Measurements from ENCODE around the gene PGBD5. TPM values are rescaled to one million over a fixed set of nuclear protein-coding genes. Genes with fewer than 3 reads are reported as not detected.

Gene PGBD5
- total and polyA plus RNA-seq, 5 donors from 2014 or later, result not detected

DNA sequence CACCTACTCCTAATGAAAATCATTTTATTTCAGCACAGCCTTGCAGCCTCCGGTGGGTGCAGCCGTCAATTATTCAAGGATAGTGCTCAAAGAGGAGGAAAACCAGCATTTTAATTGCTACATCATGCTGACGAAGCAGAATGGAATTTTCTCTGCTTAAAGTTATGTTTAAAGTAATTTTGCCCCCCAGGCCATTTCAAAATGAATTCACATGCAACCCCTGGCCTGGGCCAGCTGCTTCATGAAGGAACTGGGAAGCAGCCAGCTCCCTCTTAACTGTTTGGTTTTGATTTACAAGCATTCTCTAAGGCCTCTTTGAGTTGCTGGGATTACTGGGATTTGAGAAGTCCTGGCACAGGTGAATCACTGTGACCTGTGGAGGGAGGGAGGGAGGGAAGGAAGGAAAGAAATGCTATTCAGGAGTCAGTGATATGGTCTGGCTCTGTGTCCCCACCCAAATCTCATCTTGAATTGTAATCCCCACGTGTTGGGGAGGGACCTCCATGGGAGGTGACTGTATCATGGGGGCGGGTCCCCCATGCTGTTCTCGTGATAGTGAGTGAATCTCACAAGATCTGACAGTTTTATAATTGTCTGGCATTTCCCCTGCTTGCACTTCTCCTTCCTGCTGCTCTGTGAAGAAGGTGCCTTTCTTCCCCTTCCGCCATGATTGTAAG, 66.0 kb downstream of the PGBD5 start:
- no peak for DNase-seq
- no peaks in the 10 kb centered on the region for H3K4me1 Mint-ChIP-seq
- Histone ChIP-seq H3K4me3 (ENCODE audit: low read depth, low read length) (no peak overlapping the region), H3K4me1 (ENCODE audit: control insufficient read depth, insufficient read depth, low read length, poor library complexity, severe bottlenecking) (no peaks in the 10 kb centered on the region), H3K9me3 (ENCODE audit: control insufficient read depth in 2 of 2, low read length in 2 of 2) (no peaks in the 10 kb centered on the region), H3K27me3 (ENCODE audit: control insufficient read depth, insufficient read depth, low read length) (no peaks in the 10 kb centered on the region), H3K27ac (ENCODE audit: insufficient read depth, low read length, poor library complexity, severe bottlenecking) (no peak overlapping the region), H3K36me3 (ENCODE audit: control insufficient read depth, insufficient read depth, low read length) (no peaks in the 10 kb centered on the region)
- H3K4me3 Mint-ChIP-seq, result no peak overlapping the region
- H3K9me3 Mint-ChIP-seq, result no peaks in the 10 kb centered on the region
- no peak for ATAC-seq (ENCODE audit: low read depth in 2 of 2)
- no peaks in the 10 kb centered on the region for H3K36me3 Mint-ChIP-seq
- no peak overlapping the region for H3K27ac Mint-ChIP-seq
- no peaks in the 10 kb centered on the region for H3K27me3 Mint-ChIP-seq

DNA sequence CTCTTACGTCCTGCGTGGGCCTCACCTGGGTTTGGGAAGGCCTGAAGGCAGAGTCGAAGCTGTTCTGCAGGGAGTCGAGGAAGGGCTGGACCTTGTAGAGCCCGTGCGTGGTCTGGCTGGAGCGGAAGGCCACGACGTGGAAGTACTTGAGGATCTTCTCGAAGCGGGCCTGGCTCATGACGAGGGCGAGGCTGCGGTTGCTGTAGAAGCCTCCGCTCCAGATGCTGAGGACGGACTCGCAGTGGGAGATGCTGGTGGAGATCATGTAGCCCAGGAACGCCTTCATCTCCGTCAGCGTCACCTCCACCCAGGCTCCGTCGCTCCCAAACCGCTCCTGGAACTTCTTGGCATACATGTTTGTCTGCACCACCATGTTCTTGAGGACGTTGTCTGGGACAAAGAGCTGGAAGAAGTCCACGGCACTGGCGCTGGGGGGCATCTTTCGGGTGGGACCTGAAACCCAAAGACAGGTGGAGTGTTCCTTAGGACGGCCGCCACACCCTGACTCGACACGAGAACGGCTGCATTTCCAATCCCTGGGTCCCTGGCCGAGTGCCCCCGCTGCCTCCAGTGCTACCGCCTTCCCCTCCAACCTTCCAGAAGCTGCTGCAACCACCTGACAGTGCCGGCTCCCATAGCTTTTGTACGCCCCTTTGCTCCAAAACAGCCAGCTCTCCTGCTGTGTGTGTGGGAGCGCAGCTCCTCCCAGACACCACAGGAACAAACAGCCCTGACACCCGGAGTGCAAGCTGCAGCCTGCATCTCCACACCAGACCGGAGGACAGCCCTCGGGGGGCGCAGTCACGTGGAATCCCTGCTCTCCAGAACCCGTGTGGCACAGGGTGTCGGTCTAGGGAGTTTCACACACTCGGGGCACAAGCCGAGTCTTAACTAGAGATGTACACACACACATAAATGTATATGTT, 69.0 kb downstream of the PGBD5 start:
- DNase-seq, result no peak
- no peaks in the 10 kb centered on the region for H3K4me1 Mint-ChIP-seq
- no peaks in the 10 kb centered on the region for H3K9me3 Mint-ChIP-seq

DNA sequence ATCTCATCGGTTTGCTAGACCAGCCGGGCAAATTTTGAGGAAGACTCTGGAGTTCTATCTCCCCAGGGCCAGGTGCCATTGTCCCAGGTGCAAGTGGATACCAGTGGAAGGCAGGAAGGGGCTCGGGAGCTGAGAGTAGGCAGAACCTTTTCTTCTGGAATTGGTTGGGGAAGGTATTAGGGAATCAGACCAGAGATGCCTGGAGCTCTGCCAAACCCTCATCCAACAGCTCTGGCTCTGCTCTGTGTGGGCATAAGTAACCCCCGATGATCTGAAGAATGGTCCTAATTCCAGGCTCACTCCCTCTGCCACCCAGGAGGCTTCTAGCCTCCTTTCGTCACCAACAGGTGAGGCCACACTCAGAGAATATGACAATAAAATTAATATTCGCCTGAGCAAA, 69.9 kb downstream of the PGBD5 start:
- ATAC-seq (ENCODE audit: low read depth in 2 of 2), result no peak
- no peak overlapping the region for H3K27ac ChIP-seq (ENCODE audit: insufficient read depth, low read length, poor library complexity, severe bottlenecking)

More for the DNA sequence above, 69.0 kb downstream of the PGBD5 start:
- no peaks in the 10 kb centered on the region for H3K4me1 ChIP-seq (ENCODE audit: control insufficient read depth, insufficient read depth, low read length, poor library complexity, severe bottlenecking)
- H3K27ac Mint-ChIP-seq, result no peak overlapping the region
- H3K27me3 Mint-ChIP-seq, result peaks cover 4% of the 10 kb centered on the region
- no peaks in the 10 kb centered on the region for H3K36me3 ChIP-seq (ENCODE audit: control insufficient read depth, insufficient read depth, low read length)
- no peaks in the 10 kb centered on the region for H3K36me3 Mint-ChIP-seq
- ATAC-seq (ENCODE audit: low read depth in 2 of 2), result no peak
- no peak overlapping the region for H3K27ac ChIP-seq (ENCODE audit: insufficient read depth, low read length, poor library complexity, severe bottlenecking)
- no peaks in the 10 kb centered on the region for H3K9me3 ChIP-seq (ENCODE audit: control insufficient read depth in 2 of 2, low read length in 2 of 2)
- H3K4me3 Mint-ChIP-seq, result no peak overlapping the region
- no peak overlapping the region for H3K4me3 ChIP-seq (ENCODE audit: low read depth, low read length)
- no peaks in the 10 kb centered on the region for H3K27me3 ChIP-seq (ENCODE audit: control insufficient read depth, insufficient read depth, low read length)

DNA sequence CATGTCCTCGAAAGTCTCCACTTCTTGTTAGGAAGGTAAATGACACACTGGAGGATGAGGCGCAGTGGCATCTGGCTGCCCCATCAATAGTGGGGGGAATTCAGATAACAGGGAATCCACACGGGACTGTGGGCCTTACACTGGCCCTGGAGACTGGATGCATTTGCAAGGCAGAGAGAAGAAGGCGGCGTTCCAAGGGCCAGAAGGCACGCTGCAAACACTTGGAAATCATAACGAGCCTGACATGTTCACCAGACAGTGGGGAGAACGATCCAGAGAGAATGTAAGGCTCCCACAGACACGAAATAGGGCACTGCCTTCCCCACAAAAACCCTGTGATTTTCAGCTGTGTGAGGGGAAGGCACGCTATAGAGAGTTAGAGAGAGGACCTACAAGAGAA, 70.5 kb downstream of the PGBD5 start:
- Mint-ChIP-seq H3K27me3 (peaks cover 4% of the 10 kb centered on the region), H3K27ac (no peak overlapping the region), H3K4me1 (no peaks in the 10 kb centered on the region), H3K36me3 (no peaks in the 10 kb centered on the region), H3K4me3 (no peak overlapping the region), H3K9me3 (no peaks in the 10 kb centered on the region)
- H3K36me3 ChIP-seq (ENCODE audit: control insufficient read depth, insufficient read depth, low read length), result no peaks in the 10 kb centered on the region
- DNase-seq (no peak), ATAC-seq (ENCODE audit: low read depth in 2 of 2) (no peak)
- no peak overlapping the region for H3K4me3 ChIP-seq (ENCODE audit: low read depth, low read length)
- no peak overlapping the region for H3K27ac ChIP-seq (ENCODE audit: insufficient read depth, low read length, poor library complexity, severe bottlenecking)
- H3K9me3 ChIP-seq (ENCODE audit: control insufficient read depth in 2 of 2, low read length in 2 of 2), result no peaks in the 10 kb centered on the region
- H3K27me3 ChIP-seq (ENCODE audit: control insufficient read depth, insufficient read depth, low read length), result no peaks in the 10 kb centered on the region
- H3K4me1 ChIP-seq (ENCODE audit: control insufficient read depth, insufficient read depth, low read length, poor library complexity, severe bottlenecking), result no peaks in the 10 kb centered on the region

More for the DNA sequence above, 69.9 kb downstream of the PGBD5 start:
- H3K4me3 Mint-ChIP-seq, result no peak overlapping the region
- no peak overlapping the region for H3K27ac Mint-ChIP-seq
- no peaks in the 10 kb centered on the region for H3K36me3 Mint-ChIP-seq
- Histone ChIP-seq H3K4me3 (ENCODE audit: low read depth, low read length) (no peak overlapping the region), H3K9me3 (ENCODE audit: control insufficient read depth in 2 of 2, low read length in 2 of 2) (no peaks in the 10 kb centered on the region), H3K27me3 (ENCODE audit: control insufficient read depth, insufficient read depth, low read length) (no peaks in the 10 kb centered on the region), H3K4me1 (ENCODE audit: control insufficient read depth, insufficient read depth, low read length, poor library complexity, severe bottlenecking) (no peaks in the 10 kb centered on the region), H3K36me3 (ENCODE audit: control insufficient read depth, insufficient read depth, low read length) (no peaks in the 10 kb centered on the region)
- DNase-seq, result no peak
- no peaks in the 10 kb centered on the region for H3K4me1 Mint-ChIP-seq
- peaks cover 4% of the 10 kb centered on the region for H3K27me3 Mint-ChIP-seq
- H3K9me3 Mint-ChIP-seq, result no peaks in the 10 kb centered on the region

DNA sequence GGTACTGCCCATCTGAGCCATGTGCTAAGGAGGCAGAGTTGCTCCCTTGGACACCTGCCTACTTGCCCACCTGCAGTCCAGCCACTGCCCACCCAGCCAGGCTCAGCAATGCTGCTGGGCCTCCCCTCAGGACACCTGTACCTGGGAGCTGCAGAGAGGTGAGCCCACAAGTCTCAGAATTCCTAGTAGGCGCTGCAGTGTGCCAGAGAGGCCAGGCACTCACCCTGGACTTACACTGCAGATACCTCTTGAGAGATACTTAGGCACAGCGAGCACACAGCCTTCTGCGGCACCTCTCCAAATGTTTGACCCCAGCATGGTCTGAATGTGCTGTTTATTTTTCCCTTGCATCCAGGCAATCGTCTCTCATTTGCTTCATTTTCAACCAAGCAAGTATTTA, 71.0 kb downstream of the PGBD5 start:
- H3K27ac ChIP-seq (ENCODE audit: insufficient read depth, low read length, poor library complexity, severe bottlenecking), result no peak overlapping the region
- ATAC-seq (ENCODE audit: low read depth in 2 of 2) (no peak), DNase-seq (no peak)
- no peaks in the 10 kb centered on the region for H3K9me3 ChIP-seq (ENCODE audit: control insufficient read depth in 2 of 2, low read length in 2 of 2)
- no peaks in the 10 kb centered on the region for H3K27me3 ChIP-seq (ENCODE audit: control insufficient read depth, insufficient read depth, low read length)
- no peaks in the 10 kb centered on the region for H3K36me3 ChIP-seq (ENCODE audit: control insufficient read depth, insufficient read depth, low read length)
- Mint-ChIP-seq H3K36me3 (no peaks in the 10 kb centered on the region), H3K27me3 (peaks cover 4% of the 10 kb centered on the region), H3K4me1 (no peaks in the 10 kb centered on the region), H3K27ac (no peak overlapping the region), H3K4me3 (no peak overlapping the region), H3K9me3 (no peaks in the 10 kb centered on the region)
- no peaks in the 10 kb centered on the region for H3K4me1 ChIP-seq (ENCODE audit: control insufficient read depth, insufficient read depth, low read length, poor library complexity, severe bottlenecking)
- no peak overlapping the region for H3K4me3 ChIP-seq (ENCODE audit: low read depth, low read length)

DNA sequence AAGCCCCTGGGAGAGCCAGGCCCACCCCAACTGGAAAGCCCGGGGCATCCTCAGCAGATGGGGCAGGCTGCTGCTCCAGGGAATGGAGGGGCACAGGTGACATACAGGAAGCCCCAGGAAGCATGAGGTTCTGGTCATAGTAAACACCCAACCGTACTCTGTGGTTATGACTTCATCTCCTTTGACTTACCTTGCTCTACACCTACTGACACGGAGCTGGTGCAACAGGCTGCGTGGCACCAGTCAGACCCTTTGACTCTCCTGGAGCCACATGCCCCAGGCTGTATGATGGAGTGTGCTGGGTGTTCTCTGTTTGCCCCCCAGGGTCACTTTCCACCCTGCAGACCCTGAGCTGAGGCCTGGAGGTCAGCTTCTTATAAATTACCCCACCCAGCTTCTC, 72.1 kb downstream of the PGBD5 start:
- no peaks in the 10 kb centered on the region for H3K9me3 ChIP-seq (ENCODE audit: control insufficient read depth in 2 of 2, low read length in 2 of 2)
- ATAC-seq (ENCODE audit: low read depth in 2 of 2), result no peak
- DNase-seq, result no peak
- H3K4me3 ChIP-seq (ENCODE audit: low read depth, low read length), result no peak overlapping the region
- Mint-ChIP-seq H3K4me1 (no peaks in the 10 kb centered on the region), H3K4me3 (no peak overlapping the region), H3K36me3 (no peaks in the 10 kb centered on the region), H3K27ac (peak overlapping the region in 1 of 3 donors; percentile 57), H3K9me3 (no peaks in the 10 kb centered on the region), H3K27me3 (peaks cover 4% of the 10 kb centered on the region)
- no peak overlapping the region for H3K27ac ChIP-seq (ENCODE audit: insufficient read depth, low read length, poor library complexity, severe bottlenecking)
- H3K27me3 ChIP-seq (ENCODE audit: control insufficient read depth, insufficient read depth, low read length), result no peaks in the 10 kb centered on the region
- no peaks in the 10 kb centered on the region for H3K4me1 ChIP-seq (ENCODE audit: control insufficient read depth, insufficient read depth, low read length, poor library complexity, severe bottlenecking)
- no peaks in the 10 kb centered on the region for H3K36me3 ChIP-seq (ENCODE audit: control insufficient read depth, insufficient read depth, low read length)

DNA sequence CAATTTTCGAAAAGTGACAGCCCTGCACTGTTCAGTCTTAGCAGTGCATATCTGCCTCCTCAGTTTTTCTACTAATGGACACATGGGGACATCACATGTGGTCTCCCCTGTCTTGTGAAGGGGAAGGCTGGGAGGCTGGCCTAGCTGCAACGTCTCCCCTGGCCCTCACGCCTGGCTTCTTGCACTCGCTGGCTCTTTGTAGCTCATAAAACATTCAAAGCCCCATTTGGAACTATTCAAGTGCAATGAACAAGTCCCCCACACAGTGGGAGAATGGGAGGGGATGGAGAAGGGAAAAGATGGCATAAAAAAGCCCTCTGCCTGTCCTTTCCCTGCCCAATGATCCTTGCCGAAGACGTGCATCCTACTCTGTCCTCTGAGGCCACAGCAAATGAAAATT, 73.6 kb downstream of the PGBD5 start:
- no peaks in the 10 kb centered on the region for H3K4me1 Mint-ChIP-seq
- H3K27ac Mint-ChIP-seq, result no peak overlapping the region
- no peak for ATAC-seq (ENCODE audit: low read depth in 2 of 2)
- Histone ChIP-seq H3K36me3 (ENCODE audit: control insufficient read depth, insufficient read depth, low read length) (no peaks in the 10 kb centered on the region), H3K27me3 (ENCODE audit: control insufficient read depth, insufficient read depth, low read length) (no peaks in the 10 kb centered on the region), H3K27ac (ENCODE audit: insufficient read depth, low read length, poor library complexity, severe bottlenecking) (no peak overlapping the region), H3K4me1 (ENCODE audit: control insufficient read depth, insufficient read depth, low read length, poor library complexity, severe bottlenecking) (no peaks in the 10 kb centered on the region), H3K4me3 (ENCODE audit: low read depth, low read length) (no peak overlapping the region), H3K9me3 (ENCODE audit: control insufficient read depth in 2 of 2, low read length in 2 of 2) (no peaks in the 10 kb centered on the region)
- no peak for DNase-seq
- H3K9me3 Mint-ChIP-seq, result no peaks in the 10 kb centered on the region
- no peak overlapping the region for H3K4me3 Mint-ChIP-seq
- peaks cover 4% of the 10 kb centered on the region for H3K27me3 Mint-ChIP-seq
- H3K36me3 Mint-ChIP-seq, result no peaks in the 10 kb centered on the region
